Natural killer cell (primary cell): ENCODE results near the gene RPGRIP1. TPM values are rescaled to one million over a fixed set of nuclear protein-coding genes. Genes with fewer than 3 reads are reported as not detected.

Experiments
- ATAC-seq, 3 donors: fragments of 150-1000 bp in 2 of 3; fragments of 200-7000 bp in 1 of 3; cut with Tn5 transposase; 1 replicate in 1 of 3; 2 replicates in 2 of 3; pipeline ENCODE4 v1.10.0; 2021; ENCODE audit warnings: mild to moderate bottlenecking in 2 of 3, moderate library complexity in 2 of 3
- DNase-seq, 2 donors: peaks; one replicate each; pipeline versions ENCODE4 v3.0.0 to v3.0.0-alpha.2; 2013 to 2021; ENCODE audit warnings: mixed read lengths in 1 of 2
- H3K27ac ChIP-seq: one replicate; pipeline ENCODE4 v1.5.1; 2013; ENCODE audit warnings: mild to moderate bottlenecking, low read length
- H3K27me3 ChIP-seq: one replicate; pipeline ENCODE4 v1.6.1; 2013; ENCODE audit warnings: low read length; ENCODE audit not compliant: control insufficient read depth, insufficient read depth
- H3K36me3 ChIP-seq: one replicate; pipeline ENCODE4 v1.6.1; 2013; ENCODE audit warnings: low read length; ENCODE audit not compliant: control insufficient read depth, insufficient read depth
- H3K4me1 ChIP-seq: one replicate; pipeline ENCODE4 v1.6.1; 2013; ENCODE audit warnings: low read length; ENCODE audit not compliant: control insufficient read depth, insufficient read depth
- H3K4me3 ChIP-seq: one replicate; pipeline ENCODE4 v1.5.1; 2013; ENCODE audit warnings: low read length
- H3K9me3 ChIP-seq: one replicate; pipeline ENCODE4 v1.6.1; 2013; ENCODE audit warnings: low read length; ENCODE audit not compliant: control insufficient read depth, insufficient read depth
- H3K27ac Mint-ChIP-seq, 2 donors: one replicate each; pipeline ENCODE4 v1.8.0; 2022; ENCODE audit warnings: mild to moderate bottlenecking in 2 of 2, mixed read lengths in 2 of 2, moderate library complexity in 1 of 2
- H3K27me3 Mint-ChIP-seq, 2 donors: one replicate each; pipeline ENCODE4 v1.8.0; 2022; ENCODE audit warnings: low read depth in 2 of 2, mixed read lengths in 2 of 2
- H3K36me3 Mint-ChIP-seq: one replicate; pipeline ENCODE4 v1.8.0; 2022; ENCODE audit warnings: mixed read lengths
- H3K4me1 Mint-ChIP-seq, 2 donors: one replicate each; pipeline ENCODE4 v1.8.0; 2022; ENCODE audit warnings: mixed read lengths in 2 of 2
- H3K4me3 Mint-ChIP-seq: one replicate; pipeline ENCODE4 v1.8.0; 2022; ENCODE audit warnings: mild to moderate bottlenecking, moderate library complexity, mixed read lengths
- H3K9me3 Mint-ChIP-seq, 2 donors: one replicate each; pipeline ENCODE4 v1.8.0; 2022; ENCODE audit warnings: mixed read lengths in 2 of 2
- CTCF ChIP-seq: fragments of 200-600 bp; IDR thresholded peaks from one replicate; pipeline ENCODE4 v1.8.0; 2022; ENCODE audit warnings: antibody characterized with exemption
- WGBS: methylation state at CpG from one replicate; pipeline ENCODE4 v1.1.7; 2013; ENCODE audit warnings: missing lambda C conversion rate; ENCODE audit not compliant: insufficient coverage; 5-methylcytosine and 5-hydroxymethylcytosine counted together
- intact Hi-C: fragments of 100-400 bp; cut with micrococcal nuclease; formaldehyde crosslinking; loops from one replicate; pipeline ENCODE4 v1.14.2; 2022
- total RNA-seq, 4 donors: library from RNA; stranded (reverse); fragments of 120-200 nt in 1 of 4; gene quantifications; one replicate each; pipeline versions ENCODE4 v1.2.3 to v1.2.4, GENCODE V29; 2013 to 2022

RPGRIP1 gene
- total RNA-seq, 3 donors from 2014 or later (not counting 1 experiment from before 2014, with no cell fraction given) = 0.68 to 0.85 TPM; not detected in 1

- 92% methylated on average over 5 of the region's 5 CpGs for WGBS
- TF ChIP-seq CTCF = no peak
- DNase-seq = no peak
- H3K36me3 Mint-ChIP-seq = peaks cover 7% of the 10 kb centered on the region
- no peak for ATAC-seq
- H3K9me3 ChIP-seq = no peaks in the 10 kb centered on the region
- H3K4me1 Mint-ChIP-seq = peaks cover 73 to 81% of the 10 kb centered on the region in 2 donors
- H3K4me3 ChIP-seq = no peak overlapping the region
- H3K27ac ChIP-seq = no peak overlapping the region
- peaks cover 69% of the 10 kb centered on the region for H3K36me3 ChIP-seq
- intact Hi-C loops = loop anchor here (5.0 kb wide), 1 partner anchor 148 kb away; the partner anchor contains the start of gene SUPT16H
- H3K27me3 Mint-ChIP-seq = no peaks in the 10 kb centered on the region
- peak overlapping the region; percentile 7 for H3K4me3 Mint-ChIP-seq
- H3K9me3 Mint-ChIP-seq = no peaks in the 10 kb centered on the region
- peak overlapping the region; percentile 90 to 94 for H3K27ac Mint-ChIP-seq
- no peaks in the 10 kb centered on the region for H3K27me3 ChIP-seq
- H3K4me1 ChIP-seq = peaks cover 35% of the 10 kb centered on the region
These were observed 45.8 kb upstream of the RPGRIP1 start for GRCh38 chr14:21234112-21234511.

- Histone ChIP-seq H3K9me3 (no peaks in the 10 kb centered on the region), H3K27me3 (no peaks in the 10 kb centered on the region), H3K4me3 (no peak overlapping the region), H3K27ac (no peak overlapping the region), H3K36me3 (peaks cover 44% of the 10 kb centered on the region), H3K4me1 (peaks cover 33% of the 10 kb centered on the region)
- ATAC-seq (no peak), DNase-seq (no peak)
- TF ChIP-seq CTCF = no peak
- intact Hi-C loops = no loop called here
- H3K9me3 Mint-ChIP-seq = no peaks in the 10 kb centered on the region
- H3K27me3 Mint-ChIP-seq = no peaks in the 10 kb centered on the region
- 80% methylated on average over 1 of the region's 6 CpGs for whole genome bisulfite sequencing
- peak overlapping the region; percentile 90 to 94 for H3K27ac Mint-ChIP-seq
- H3K36me3 Mint-ChIP-seq = no peaks in the 10 kb centered on the region
- H3K4me1 Mint-ChIP-seq = peaks cover 62 to 72% of the 10 kb centered on the region in 2 donors
- no peak overlapping the region for H3K4me3 Mint-ChIP-seq
These were observed 42.7 kb upstream of the RPGRIP1 start for GRCh38 chr14:21236948-21237797.

GRCh38 chr14:21238823-21239518, 40.9 kb upstream of the RPGRIP1 start:
- Mint-ChIP-seq H3K4me3 (no peak overlapping the region), H3K27ac (peak overlapping the region; percentile 44 to 94), H3K36me3 (no peaks in the 10 kb centered on the region), H3K27me3 (no peaks in the 10 kb centered on the region), H3K9me3 (no peaks in the 10 kb centered on the region), H3K4me1 (peaks cover 68% of the 10 kb centered on the region in 2 donors)
- no peak for DNase-seq
- Histone ChIP-seq H3K9me3 (no peaks in the 10 kb centered on the region), H3K27me3 (no peaks in the 10 kb centered on the region), H3K4me3 (no peak overlapping the region), H3K27ac (no peak overlapping the region), H3K4me1 (peaks cover 22% of the 10 kb centered on the region), H3K36me3 (peaks cover 41% of the 10 kb centered on the region)
- no peak for ATAC-seq
- WGBS = 92% methylated on average over 11 of the region's 11 CpGs
- TF ChIP-seq CTCF = no peak
- intact Hi-C loops = no loop called here
